ENCODE measurements around the gene CCDC91. TPM values are rescaled to one million over a fixed set of nuclear protein-coding genes. Genes with fewer than 3 reads are reported as not detected.
"Not testable (repeated sequence)": the region's sequence is repeated elsewhere in the genome, so short reads cannot be mapped to it uniquely, and the experiment has no call there.

CCDC91 gene
- total and polyA plus RNA-seq, 9 of the 15 experiments (the other 6 are each of a cell fraction or from before 2014, with no cell fraction given): 10.1 to 31.1 (median 26.3) TPM

GRCh38 chr12:28479097-28479496 is 288.8 kb downstream of the CCDC91 start:
- H3K4me2 ChIP-seq (ENCODE audit: insufficient read depth, low read length); ATAC-seq; H3K27me3 ChIP-seq (ENCODE audit: control insufficient read depth in 2 of 2, insufficient read depth in 2 of 2, low read length in 2 of 2); H3K9me1 ChIP-seq (ENCODE audit: control insufficient read depth, insufficient read depth, low read length); H3K9me3 ChIP-seq (replicated peaks; ENCODE audit: control insufficient read depth, insufficient read depth, low read depth, low read length); H3K27ac ChIP-seq (ENCODE audit: extremely low read depth, low read depth, low read length); H3K9ac ChIP-seq (ENCODE audit: insufficient read depth in 1 of 2, low read depth in 2 of 2, low read length in 2 of 2); POLR2A ChIA-PET; BruUV-seq (replicated peaks); intact Hi-C loops (cut with micrococcal nuclease); in situ Hi-C loops (cut with MboI); H3K79me2 ChIP-seq (ENCODE audit: control insufficient read depth, insufficient read depth, low read length); H3K36me3 ChIP-seq (ENCODE audit: control insufficient read depth, insufficient read depth, low read length); FAIRE-seq; H3K4me1 ChIP-seq (replicated peaks in 1 of 2; ENCODE audit: control insufficient read depth in 2 of 2, insufficient read depth in 2 of 2, low read length in 2 of 2); H4K20me1 ChIP-seq (replicated peaks; ENCODE audit: control insufficient read depth, insufficient read depth, low read length); DNase-seq (ENCODE audit: extremely low read depth in 1 of 4, low spot score in 3 of 4); H3K4me3 ChIP-seq; CTCF ChIA-PET (ENCODE audit: low intra/inter-chr PET ratio); H2AFZ ChIP-seq (ENCODE audit: low read depth, low read length): not testable (repeated sequence)
- peak; percentile 78 for TF ChIP-seq ZNF146 (CRISPR knock-in tag; IDR thresholded peaks at IDR 0.05; ENCODE audit: unreplicated experiment)
- 71% methylated on average over 1 of the region's 1 CpG for WGBS (ENCODE audit: insufficient coverage, low coverage, missing lambda C conversion rate)

- Histone ChIP-seq H4K20me1 (replicated peaks; ENCODE audit: control insufficient read depth, insufficient read depth, low read length) (no peaks in the 10 kb centered on the region), H2AFZ (ENCODE audit: low read depth, low read length) (no peak overlapping the region), H3K4me2 (ENCODE audit: insufficient read depth, low read length) (no peak overlapping the region), H3K4me1 (replicated peaks in 1 of 2; ENCODE audit: control insufficient read depth in 2 of 2, insufficient read depth in 2 of 2, low read length in 2 of 2) (no peaks in the 10 kb centered on the region), H3K27me3 (ENCODE audit: control insufficient read depth in 2 of 2, insufficient read depth in 2 of 2, low read length in 2 of 2) (no peaks in the 10 kb centered on the region), H3K4me3 (no peak overlapping the region), H3K36me3 (ENCODE audit: control insufficient read depth, insufficient read depth, low read length) (0 out of 3 replicates have a peak, but pooled peaks cover 3% of the 10 kb centered on the region), H3K79me2 (ENCODE audit: control insufficient read depth, insufficient read depth, low read length) (no peaks in the 10 kb centered on the region), H3K9me3 (replicated peaks; ENCODE audit: control insufficient read depth, insufficient read depth, low read depth, low read length) (no peaks in the 10 kb centered on the region), H3K9ac (ENCODE audit: insufficient read depth in 1 of 2, low read depth in 2 of 2, low read length in 2 of 2) (no peak overlapping the region), H3K9me1 (ENCODE audit: control insufficient read depth, insufficient read depth, low read length) (no peaks in the 10 kb centered on the region), H3K27ac (ENCODE audit: extremely low read depth, low read depth, low read length) (no peak overlapping the region)
- intact Hi-C loops (cut with micrococcal nuclease): no loop called here
- ChIA-PET CTCF (ENCODE audit: low intra/inter-chr PET ratio) (no interaction called here), POLR2A (interaction anchor here (1.1 to 1.3 kb wide), 2 partner anchors 16 to 30 kb away, joined by 3 read pairs; no protein-coding TSS in a partner anchor)
- no peak for ATAC-seq
- in situ Hi-C loops (cut with MboI): no loop called here
- TF ChIP-seq ZBTB34 (CRISPR knock-in tag; IDR thresholded peaks at IDR 0.05): no peak
- FAIRE-seq: no peak
- no TSS peak for BruUV-seq (replicated peaks)
- DNase-seq (ENCODE audit: extremely low read depth in 1 of 4, low spot score in 3 of 4): no peak
- WGBS (ENCODE audit: insufficient coverage, low coverage, missing lambda C conversion rate): 77% methylated on average over 1 of the region's 1 CpG
Observed at GRCh38 chr12:28479683-28480082, 289.4 kb downstream of the CCDC91 start.
